Measurements from ENCODE around the gene FCN2. TPM values are rescaled to one million over a fixed set of nuclear protein-coding genes. Genes with fewer than 3 reads are reported as not detected.

The FCN2 gene
- polyA plus RNA-seq, 4 donors = not detected

DNA sequence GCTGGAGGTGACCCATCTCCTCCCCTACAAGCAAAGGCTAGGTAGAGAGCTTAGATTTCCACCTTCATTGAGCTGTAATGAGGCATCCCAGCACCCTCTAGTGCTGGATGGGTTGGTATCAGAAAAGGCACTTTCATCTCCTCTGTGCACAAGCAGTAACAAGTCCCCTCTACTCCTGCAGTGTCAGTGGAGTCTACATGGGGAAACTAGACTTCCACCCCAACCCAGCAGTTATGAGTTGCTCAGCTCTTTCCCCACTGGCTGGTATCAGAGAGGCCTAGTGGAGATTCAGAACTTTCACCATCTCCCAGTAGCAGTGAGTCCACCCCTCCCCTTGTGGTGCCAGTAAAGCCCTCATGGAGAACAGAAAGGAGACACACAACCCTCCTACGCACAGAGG is 19.2 kb downstream of the FCN2 start:
- H3K36me3 ChIP-seq (ENCODE audit: control insufficient read depth in 3 of 3, insufficient read depth in 2 of 3, low read depth in 1 of 3, low read length in 3 of 3) = no peaks in the 10 kb centered on the region
- H3K4me3 ChIP-seq (ENCODE audit: low read depth in 1 of 3, low read length in 3 of 3) = no peak overlapping the region

DNA sequence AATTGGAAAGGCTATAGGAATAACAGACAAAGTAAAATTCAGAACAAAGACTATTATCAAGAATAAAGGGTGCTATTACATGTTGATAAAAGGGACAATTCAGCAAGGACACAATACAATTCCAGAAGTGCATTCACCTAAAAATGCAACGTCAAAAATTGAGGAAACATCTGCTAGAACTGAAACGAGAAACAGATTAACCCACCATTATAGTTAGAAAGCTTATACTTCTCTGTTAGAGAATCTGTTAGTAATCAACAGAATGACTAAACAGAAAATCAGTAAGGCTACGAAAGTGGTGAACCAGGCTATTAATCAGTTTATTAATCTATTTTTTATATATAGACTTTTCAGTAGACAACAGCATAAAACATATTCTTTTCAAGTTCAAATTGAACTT is 22.3 kb downstream of the FCN2 start:
- H3K4me1 ChIP-seq (ENCODE audit: control insufficient read depth in 3 of 3, insufficient read depth in 2 of 3, low read depth in 1 of 3, low read length in 2 of 3) = no peaks in the 10 kb centered on the region
- 39 to 65% (median 52%) methylated on average over 3 of the region's 3 CpGs for WGBS, 3 donors
- DNase-seq (no peak), FAIRE-seq (no peak)
- H3K9me3 ChIP-seq (ENCODE audit: control insufficient read depth in 2 of 2, insufficient read depth in 1 of 2, low read depth in 1 of 2, low read length in 1 of 2) = peaks cover 0 to 6% of the 10 kb centered on the region in 2 donors
- H3K27me3 ChIP-seq (ENCODE audit: control insufficient read depth in 3 of 3, insufficient read depth in 3 of 3, low read length in 3 of 3) = no peaks in the 10 kb centered on the region
- H3K4me3 ChIP-seq (ENCODE audit: low read depth in 1 of 3, low read length in 3 of 3) = no peak overlapping the region
- H3K36me3 ChIP-seq (ENCODE audit: control insufficient read depth in 3 of 3, insufficient read depth in 2 of 3, low read depth in 1 of 3, low read length in 3 of 3) = no peaks in the 10 kb centered on the region
- no peak overlapping the region for H3K27ac ChIP-seq (ENCODE audit: low read depth in 1 of 3, low read length in 2 of 3)

More for the DNA sequence above, 19.2 kb downstream of the FCN2 start:
- H3K27me3 ChIP-seq (ENCODE audit: control insufficient read depth in 3 of 3, insufficient read depth in 3 of 3, low read length in 3 of 3) = no peaks in the 10 kb centered on the region
- no peak overlapping the region for H3K27ac ChIP-seq (ENCODE audit: low read depth in 1 of 3, low read length in 2 of 3)
- H3K9me3 ChIP-seq (ENCODE audit: control insufficient read depth in 2 of 2, insufficient read depth in 1 of 2, low read depth in 1 of 2, low read length in 1 of 2) = peaks cover 0 to 6% of the 10 kb centered on the region in 2 donors
- no peaks in the 10 kb centered on the region for H3K4me1 ChIP-seq (ENCODE audit: control insufficient read depth in 3 of 3, insufficient read depth in 2 of 3, low read depth in 1 of 3, low read length in 2 of 3)
- DNase-seq = no peak
- FAIRE-seq = no peak
- WGBS, 3 donors = 63 to 88% (median 67%) methylated on average over 1 of the region's 1 CpG

DNA sequence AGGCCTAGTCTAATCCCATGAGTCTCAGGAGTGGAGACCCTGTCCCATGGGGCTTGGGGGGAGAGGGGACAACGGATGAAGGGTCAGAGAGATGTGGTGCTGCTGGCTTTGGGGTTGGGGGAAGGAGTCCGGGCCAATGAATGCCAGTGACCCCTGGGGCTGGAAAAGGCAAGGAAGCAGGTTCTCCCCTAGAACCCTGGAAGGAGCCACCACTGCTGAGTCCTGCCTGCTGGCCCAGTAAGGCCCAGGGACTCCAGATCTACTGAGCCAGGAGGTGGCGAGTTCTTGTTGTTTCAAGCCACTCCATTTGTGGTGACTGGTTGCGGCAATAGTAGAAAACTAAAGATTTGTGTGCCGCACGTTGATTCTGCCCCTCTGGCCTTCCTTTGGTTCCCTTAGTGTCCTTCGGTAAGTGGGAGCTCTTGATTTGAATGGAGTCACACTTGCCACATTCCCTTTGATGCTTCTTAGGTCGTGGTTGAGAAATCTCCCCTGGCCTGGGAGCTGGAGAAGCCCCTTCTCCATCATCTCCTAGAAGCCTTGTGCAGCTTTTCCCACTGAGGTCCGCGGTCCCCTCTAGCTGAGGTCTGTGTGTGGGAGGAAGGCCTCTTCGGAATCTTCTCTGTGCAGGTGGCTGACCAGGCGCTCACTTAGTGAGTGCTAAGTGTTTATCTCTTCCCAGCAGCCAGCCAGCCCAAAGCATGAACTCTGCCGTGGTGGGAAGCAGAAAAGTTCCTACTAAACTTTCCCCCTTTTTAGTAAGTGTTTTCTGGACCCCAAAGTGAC is 28.1 kb downstream of the FCN2 start:
- no peaks in the 10 kb centered on the region for H3K4me1 ChIP-seq (ENCODE audit: control insufficient read depth in 3 of 3, insufficient read depth in 2 of 3, low read depth in 1 of 3, low read length in 2 of 3)
- H3K27me3 ChIP-seq (ENCODE audit: control insufficient read depth in 3 of 3, insufficient read depth in 3 of 3, low read length in 3 of 3) = peaks cover 0 to 1% (median 0%) of the 10 kb centered on the region in 3 donors
- 76 to 79% (median 77%) methylated on average over 13 of the region's 13 CpGs for WGBS, 3 donors
- H3K36me3 ChIP-seq (ENCODE audit: control insufficient read depth in 3 of 3, insufficient read depth in 2 of 3, low read depth in 1 of 3, low read length in 3 of 3) = no peaks in the 10 kb centered on the region
- DNase-seq (no peak), FAIRE-seq (no peak)
- no peak overlapping the region for H3K27ac ChIP-seq (ENCODE audit: low read depth in 1 of 3, low read length in 2 of 3)
- no peak overlapping the region for H3K4me3 ChIP-seq (ENCODE audit: low read depth in 1 of 3, low read length in 3 of 3)
- no peaks in the 10 kb centered on the region for H3K9me3 ChIP-seq (ENCODE audit: control insufficient read depth in 2 of 2, insufficient read depth in 1 of 2, low read depth in 1 of 2, low read length in 1 of 2)

DNA sequence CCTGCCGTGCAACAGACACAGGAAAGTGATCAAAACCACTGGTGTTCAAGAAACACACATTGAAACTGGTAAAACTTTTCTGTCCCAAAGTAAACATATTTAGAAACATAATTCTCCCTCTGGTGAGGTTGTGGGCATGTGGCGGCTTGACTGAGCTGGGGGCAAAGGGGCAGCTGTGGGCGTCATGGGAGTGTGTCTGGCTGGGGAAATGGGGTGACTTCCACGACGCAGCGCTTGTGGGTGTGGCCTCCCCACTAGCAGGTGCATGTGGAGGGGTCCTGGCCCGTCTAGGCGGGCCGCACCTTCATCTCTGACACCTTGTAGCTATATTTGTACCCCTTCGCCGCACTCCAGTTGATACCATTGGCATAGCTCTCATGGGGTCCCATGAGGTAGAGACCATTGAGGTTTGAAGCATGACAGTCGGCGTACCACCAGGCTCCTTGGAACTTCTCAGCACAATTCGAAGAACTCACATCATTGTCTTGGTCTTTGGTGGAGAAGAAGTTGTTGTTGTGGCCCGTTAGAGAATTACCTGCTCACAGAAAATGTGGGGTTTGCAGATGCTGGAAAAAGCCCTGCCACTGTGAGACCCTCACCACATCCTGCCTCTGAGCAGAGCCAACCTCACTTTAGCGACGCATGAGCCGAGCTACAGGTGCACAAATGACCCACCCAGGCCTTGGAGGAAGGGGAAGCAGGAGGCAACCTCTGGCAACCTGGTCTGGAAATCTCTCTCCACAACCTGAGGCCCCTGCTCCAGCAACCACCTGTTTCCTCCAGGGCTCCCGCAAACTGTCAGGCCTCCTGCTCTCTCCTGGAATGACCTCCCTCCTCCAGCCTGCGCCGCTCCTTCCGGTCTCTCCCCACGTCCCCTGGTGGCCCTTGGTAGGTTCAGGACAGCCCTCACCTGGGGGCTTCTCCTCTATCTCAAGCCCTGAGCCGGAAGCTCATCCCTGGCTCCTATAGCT is 29.2 kb downstream of the FCN2 start:
- Histone ChIP-seq H3K9me3 (ENCODE audit: control insufficient read depth in 2 of 2, insufficient read depth in 1 of 2, low read depth in 1 of 2, low read length in 1 of 2) (no peaks in the 10 kb centered on the region), H3K36me3 (ENCODE audit: control insufficient read depth in 3 of 3, insufficient read depth in 2 of 3, low read depth in 1 of 3, low read length in 3 of 3) (no peaks in the 10 kb centered on the region), H3K4me1 (ENCODE audit: control insufficient read depth in 3 of 3, insufficient read depth in 2 of 3, low read depth in 1 of 3, low read length in 2 of 3) (no peaks in the 10 kb centered on the region), H3K4me3 (ENCODE audit: low read depth in 1 of 3, low read length in 3 of 3) (no peak overlapping the region), H3K27ac (ENCODE audit: low read depth in 1 of 3, low read length in 2 of 3) (no peak overlapping the region), H3K27me3 (ENCODE audit: control insufficient read depth in 3 of 3, insufficient read depth in 3 of 3, low read length in 3 of 3) (peaks cover 0 to 1% (median 0%) of the 10 kb centered on the region in 3 donors)
- DNase-seq = no peak
- no peak for FAIRE-seq
- WGBS, 3 donors = 61 to 77% (median 76%) methylated on average over 24 of the region's 24 CpGs

DNA sequence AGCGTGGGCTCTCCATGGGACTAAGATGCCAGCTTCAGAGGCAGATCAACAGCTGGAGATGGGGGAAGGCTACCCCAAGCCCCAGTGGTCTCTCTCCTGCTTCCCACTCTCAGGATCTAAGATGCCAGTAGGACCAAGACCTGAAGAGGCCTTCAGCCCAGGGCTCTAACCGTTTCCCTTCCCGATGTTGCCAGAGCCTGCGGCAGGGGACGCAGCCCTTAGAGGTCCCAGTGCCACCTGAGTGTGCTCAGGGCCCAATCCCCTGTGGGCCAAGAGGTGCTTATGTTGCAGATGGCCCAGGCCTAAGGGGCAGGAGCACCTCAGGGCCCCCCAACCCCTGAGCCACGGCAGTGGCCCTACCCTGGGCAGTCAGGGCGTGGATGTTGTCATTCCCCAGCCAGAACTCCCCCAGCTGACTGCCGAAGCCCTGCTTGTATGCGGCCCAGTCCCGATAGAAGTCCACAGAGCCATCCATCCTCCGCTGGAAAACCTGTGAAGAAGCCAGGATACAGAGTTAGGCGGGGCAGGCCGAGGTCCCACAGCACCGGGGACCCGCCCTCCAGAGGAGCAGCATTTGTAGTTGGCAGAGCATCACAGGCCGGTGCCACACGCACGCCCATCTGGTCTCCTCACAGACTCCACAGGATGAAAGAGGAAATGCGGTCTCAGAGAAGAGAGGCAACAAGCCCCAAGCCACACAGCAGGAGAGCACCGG is 31.7 kb downstream of the FCN2 start:
- H3K4me1 ChIP-seq (ENCODE audit: control insufficient read depth in 3 of 3, insufficient read depth in 2 of 3, low read depth in 1 of 3, low read length in 2 of 3) = no peaks in the 10 kb centered on the region
- H3K36me3 ChIP-seq (ENCODE audit: control insufficient read depth in 3 of 3, insufficient read depth in 2 of 3, low read depth in 1 of 3, low read length in 3 of 3) = no peaks in the 10 kb centered on the region
- FAIRE-seq (no peak), DNase-seq (no peak)
- no peaks in the 10 kb centered on the region for H3K9me3 ChIP-seq (ENCODE audit: control insufficient read depth in 2 of 2, insufficient read depth in 1 of 2, low read depth in 1 of 2, low read length in 1 of 2)
- 68 to 86% (median 73%) methylated on average over 19 to 20 of the region's 20 CpGs for WGBS, 3 donors
- H3K27me3 ChIP-seq (ENCODE audit: control insufficient read depth in 3 of 3, insufficient read depth in 3 of 3, low read length in 3 of 3) = peaks cover 0 to 1% (median 0%) of the 10 kb centered on the region in 3 donors
- no peak overlapping the region for H3K4me3 ChIP-seq (ENCODE audit: low read depth in 1 of 3, low read length in 3 of 3)
- no peak overlapping the region for H3K27ac ChIP-seq (ENCODE audit: low read depth in 1 of 3, low read length in 2 of 3)

DNA sequence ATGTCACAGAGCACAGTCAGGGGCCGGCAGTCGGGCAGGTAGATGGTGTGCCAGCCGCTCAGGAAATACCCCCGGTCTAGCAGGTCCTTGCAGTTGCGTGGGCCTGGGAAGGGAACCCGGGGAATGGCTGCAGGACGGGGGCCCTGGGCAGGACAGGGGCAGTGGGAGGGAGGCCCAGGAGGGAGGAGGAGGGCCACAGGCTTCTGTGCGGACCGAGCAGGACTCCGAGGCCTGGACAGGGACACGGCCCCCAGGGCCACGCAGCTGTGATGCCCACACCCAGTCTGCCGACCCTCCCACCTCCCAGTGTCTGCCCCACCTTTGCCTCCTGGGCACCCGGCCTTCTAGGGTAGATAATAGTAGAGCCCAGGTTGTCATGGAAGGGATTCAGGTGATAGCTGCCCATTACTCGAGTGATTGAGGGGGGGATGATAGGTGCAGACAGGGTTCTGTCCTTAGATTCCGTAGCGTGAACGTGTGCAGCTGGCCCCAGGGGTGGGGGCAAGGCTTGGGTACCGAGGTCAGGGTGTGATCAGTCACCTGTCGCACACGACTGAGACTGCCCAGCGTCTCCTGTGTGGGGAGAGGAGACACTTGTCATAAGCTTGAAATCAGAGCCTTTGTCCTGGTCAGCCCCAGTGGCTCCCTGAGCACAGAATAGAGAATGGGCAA is 32.6 kb downstream of the FCN2 start:
- no peak for FAIRE-seq
- no peak for DNase-seq
- Histone ChIP-seq H3K4me3 (ENCODE audit: low read depth in 1 of 3, low read length in 3 of 3) (no peak overlapping the region), H3K27me3 (ENCODE audit: control insufficient read depth in 3 of 3, insufficient read depth in 3 of 3, low read length in 3 of 3) (peaks cover 0 to 4% (median 0%) of the 10 kb centered on the region in 3 donors), H3K27ac (ENCODE audit: low read depth in 1 of 3, low read length in 2 of 3) (no peak overlapping the region), H3K4me1 (ENCODE audit: control insufficient read depth in 3 of 3, insufficient read depth in 2 of 3, low read depth in 1 of 3, low read length in 2 of 3) (no peaks in the 10 kb centered on the region), H3K9me3 (ENCODE audit: control insufficient read depth in 2 of 2, insufficient read depth in 1 of 2, low read depth in 1 of 2, low read length in 1 of 2) (no peaks in the 10 kb centered on the region), H3K36me3 (ENCODE audit: control insufficient read depth in 3 of 3, insufficient read depth in 2 of 3, low read depth in 1 of 3, low read length in 3 of 3) (no peaks in the 10 kb centered on the region)
- WGBS, 3 donors = 72 to 83% (median 80%) methylated on average over 21 to 22 of the region's 22 CpGs

DNA sequence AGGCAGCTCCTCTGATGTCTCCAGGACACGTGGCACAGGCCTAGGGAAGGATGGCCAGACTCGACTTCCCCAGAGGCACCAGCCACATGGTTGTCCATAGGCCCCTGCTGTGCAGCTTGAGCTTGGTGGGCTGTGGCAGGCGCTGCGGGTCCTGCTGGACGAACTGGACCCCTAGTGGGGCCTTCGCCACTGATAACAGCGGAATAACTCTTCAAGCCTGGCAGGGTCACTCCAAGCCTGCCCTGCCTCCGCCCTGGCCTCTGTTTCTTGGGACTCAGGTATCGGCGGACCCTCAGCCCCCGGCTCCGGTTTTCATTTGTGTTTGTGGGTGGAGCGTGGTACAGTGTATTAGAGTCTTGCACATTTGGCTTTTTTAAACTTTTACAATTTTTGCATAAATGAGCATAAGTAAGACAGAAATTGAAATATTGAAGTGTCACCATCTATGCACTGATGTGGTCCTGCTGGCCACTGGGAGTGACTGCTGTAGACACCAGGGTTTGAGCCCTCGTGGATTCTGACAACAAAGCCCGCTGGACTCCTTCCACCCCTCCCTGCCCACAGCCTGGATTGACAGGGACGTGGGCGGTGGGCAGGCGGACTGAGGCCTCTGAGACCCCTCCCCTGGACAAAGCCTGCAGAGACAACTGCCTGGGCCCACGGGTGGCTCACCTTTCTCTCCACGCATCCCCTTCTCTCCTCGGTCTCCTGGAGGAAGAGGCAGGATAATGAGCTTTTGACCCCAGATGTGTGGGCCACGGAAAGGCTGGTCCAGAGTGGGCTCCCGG is 33.3 kb downstream of the FCN2 start:
- WGBS, 3 donors = 70 to 85% (median 76%) methylated on average over 23 of the region's 23 CpGs
- H3K27me3 ChIP-seq (ENCODE audit: control insufficient read depth in 3 of 3, insufficient read depth in 3 of 3, low read length in 3 of 3) = peaks cover 0 to 4% (median 0%) of the 10 kb centered on the region in 3 donors

More for the DNA sequence above, 33.3 kb downstream of the FCN2 start:
- Histone ChIP-seq H3K36me3 (ENCODE audit: control insufficient read depth in 3 of 3, insufficient read depth in 2 of 3, low read depth in 1 of 3, low read length in 3 of 3) (no peaks in the 10 kb centered on the region), H3K4me3 (ENCODE audit: low read depth in 1 of 3, low read length in 3 of 3) (no peak overlapping the region), H3K9me3 (ENCODE audit: control insufficient read depth in 2 of 2, insufficient read depth in 1 of 2, low read depth in 1 of 2, low read length in 1 of 2) (no peaks in the 10 kb centered on the region), H3K4me1 (ENCODE audit: control insufficient read depth in 3 of 3, insufficient read depth in 2 of 3, low read depth in 1 of 3, low read length in 2 of 3) (no peaks in the 10 kb centered on the region), H3K27ac (ENCODE audit: low read depth in 1 of 3, low read length in 2 of 3) (no peak overlapping the region)
- DNase-seq (no peak), FAIRE-seq (no peak)

Data from small intestine (tissue), 7 donors.